Measurements from ENCODE around the gene RGS3.

The RGS3 gene

DNA sequence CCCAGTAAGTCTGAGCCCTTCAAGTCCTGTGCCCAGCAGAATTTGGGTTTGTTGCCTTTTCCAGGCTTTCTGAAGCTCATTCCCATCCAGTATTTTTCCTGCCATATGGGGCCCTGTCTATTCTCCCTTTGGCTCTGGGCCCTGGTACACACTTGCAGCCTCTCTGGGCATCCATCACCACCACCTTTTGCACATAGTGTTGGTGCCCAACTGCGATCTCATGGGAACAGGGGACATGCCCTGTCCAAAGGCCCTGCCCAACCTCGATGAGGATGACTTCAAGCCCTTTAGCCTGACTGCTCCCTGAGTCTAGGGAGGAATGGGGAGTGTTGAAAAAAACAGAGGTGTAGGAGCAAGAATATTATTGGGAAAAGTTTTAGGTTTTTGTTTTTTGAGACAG is 11.5 kb downstream of the RGS3 start (continued):
- TF ChIP-seq, protein P1, sequence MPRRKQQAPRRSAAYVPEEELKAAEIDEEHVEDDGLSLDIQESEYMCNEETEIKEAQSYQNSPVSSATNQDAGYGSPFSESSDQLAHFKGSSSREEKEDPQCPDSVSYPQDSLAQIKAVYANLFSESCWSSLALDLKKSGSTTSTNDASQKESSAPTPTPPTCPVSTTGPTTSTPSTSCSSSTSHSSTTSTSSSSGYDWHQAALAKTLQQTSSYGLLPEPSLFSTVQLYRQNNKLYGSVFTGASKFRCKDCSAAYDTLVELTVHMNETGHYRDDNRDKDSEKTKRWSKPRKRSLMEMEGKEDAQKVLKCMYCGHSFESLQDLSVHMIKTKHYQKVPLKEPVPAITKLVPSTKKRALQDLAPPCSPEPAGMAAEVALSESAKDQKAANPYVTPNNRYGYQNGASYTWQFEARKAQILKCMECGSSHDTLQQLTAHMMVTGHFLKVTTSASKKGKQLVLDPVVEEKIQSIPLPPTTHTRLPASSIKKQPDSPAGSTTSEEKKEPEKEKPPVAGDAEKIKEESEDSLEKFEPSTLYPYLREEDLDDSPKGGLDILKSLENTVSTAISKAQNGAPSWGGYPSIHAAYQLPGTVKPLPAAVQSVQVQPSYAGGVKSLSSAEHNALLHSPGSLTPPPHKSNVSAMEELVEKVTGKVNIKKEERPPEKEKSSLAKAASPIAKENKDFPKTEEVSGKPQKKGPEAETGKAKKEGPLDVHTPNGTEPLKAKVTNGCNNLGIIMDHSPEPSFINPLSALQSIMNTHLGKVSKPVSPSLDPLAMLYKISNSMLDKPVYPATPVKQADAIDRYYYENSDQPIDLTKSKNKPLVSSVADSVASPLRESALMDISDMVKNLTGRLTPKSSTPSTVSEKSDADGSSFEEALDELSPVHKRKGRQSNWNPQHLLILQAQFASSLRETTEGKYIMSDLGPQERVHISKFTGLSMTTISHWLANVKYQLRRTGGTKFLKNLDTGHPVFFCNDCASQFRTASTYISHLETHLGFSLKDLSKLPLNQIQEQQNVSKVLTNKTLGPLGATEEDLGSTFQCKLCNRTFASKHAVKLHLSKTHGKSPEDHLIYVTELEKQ (tag by site-specific recombination; IDR thresholded peaks at IDR 0.05; ENCODE audit: borderline replicate concordance): no peak

DNA sequence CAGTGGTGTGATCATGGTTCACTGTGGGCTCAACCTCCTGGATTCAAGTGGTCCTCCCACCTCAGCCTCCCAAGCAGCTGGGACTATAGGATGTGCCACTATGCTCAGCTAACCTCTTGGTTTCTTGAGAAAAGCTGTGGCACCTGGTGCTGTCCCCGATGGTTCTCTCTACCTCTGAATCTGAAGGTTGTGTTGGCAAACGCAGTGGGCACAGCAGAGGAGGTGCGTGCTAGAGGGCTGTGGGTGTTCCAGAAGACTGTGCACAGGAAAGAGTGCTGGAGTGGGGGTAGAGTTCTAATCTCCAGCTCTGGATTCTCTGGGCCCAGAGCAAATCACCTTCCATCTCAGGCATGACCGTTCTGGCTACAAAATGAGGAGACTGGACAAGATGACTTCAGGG is 12.5 kb downstream of the RGS3 start:
- H3K4me3 ChIP-seq (ENCODE audit: low read depth, low read length): no peak overlapping the region
- no peak overlapping the region for H3K27ac ChIP-seq (ENCODE audit: extremely low read depth, low read depth, low read length)
- ChIA-PET POLR2A (no interaction called here), CTCF (interaction anchor here (1.6 kb wide), 1 partner anchor 182 kb away, joined by 3 read pairs; no protein-coding TSS in a partner anchor)
- TF ChIP-seq ZSCAN23 (tag by site-specific recombination; IDR thresholded peaks at IDR 0.05) (no peak), ZFP3 (tag by site-specific recombination; IDR thresholded peaks at IDR 0.05; ENCODE audit: low read depth) (no peak), ZNF585B (tag by site-specific recombination; IDR thresholded peaks at IDR 0.05) (no peak), ZNF391 (tag by site-specific recombination; IDR thresholded peaks at IDR 0.05; ENCODE audit: borderline replicate concordance, low read depth) (no peak), WT1 (tag by site-specific recombination; IDR thresholded peaks at IDR 0.05) (no peak)
- TF ChIP-seq, protein P2, sequence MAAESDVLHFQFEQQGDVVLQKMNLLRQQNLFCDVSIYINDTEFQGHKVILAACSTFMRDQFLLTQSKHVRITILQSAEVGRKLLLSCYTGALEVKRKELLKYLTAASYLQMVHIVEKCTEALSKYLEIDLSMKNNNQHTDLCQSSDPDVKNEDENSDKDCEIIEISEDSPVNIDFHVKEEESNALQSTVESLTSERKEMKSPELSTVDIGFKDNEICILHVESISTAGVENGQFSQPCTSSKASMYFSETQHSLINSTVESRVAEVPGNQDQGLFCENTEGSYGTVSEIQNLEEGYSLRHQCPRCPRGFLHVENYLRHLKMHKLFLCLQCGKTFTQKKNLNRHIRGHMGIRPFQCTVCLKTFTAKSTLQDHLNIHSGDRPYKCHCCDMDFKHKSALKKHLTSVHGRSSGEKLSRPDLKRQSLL (tag by site-specific recombination; IDR thresholded peaks at IDR 0.05): no peak
- TF ChIP-seq, protein P3, sequence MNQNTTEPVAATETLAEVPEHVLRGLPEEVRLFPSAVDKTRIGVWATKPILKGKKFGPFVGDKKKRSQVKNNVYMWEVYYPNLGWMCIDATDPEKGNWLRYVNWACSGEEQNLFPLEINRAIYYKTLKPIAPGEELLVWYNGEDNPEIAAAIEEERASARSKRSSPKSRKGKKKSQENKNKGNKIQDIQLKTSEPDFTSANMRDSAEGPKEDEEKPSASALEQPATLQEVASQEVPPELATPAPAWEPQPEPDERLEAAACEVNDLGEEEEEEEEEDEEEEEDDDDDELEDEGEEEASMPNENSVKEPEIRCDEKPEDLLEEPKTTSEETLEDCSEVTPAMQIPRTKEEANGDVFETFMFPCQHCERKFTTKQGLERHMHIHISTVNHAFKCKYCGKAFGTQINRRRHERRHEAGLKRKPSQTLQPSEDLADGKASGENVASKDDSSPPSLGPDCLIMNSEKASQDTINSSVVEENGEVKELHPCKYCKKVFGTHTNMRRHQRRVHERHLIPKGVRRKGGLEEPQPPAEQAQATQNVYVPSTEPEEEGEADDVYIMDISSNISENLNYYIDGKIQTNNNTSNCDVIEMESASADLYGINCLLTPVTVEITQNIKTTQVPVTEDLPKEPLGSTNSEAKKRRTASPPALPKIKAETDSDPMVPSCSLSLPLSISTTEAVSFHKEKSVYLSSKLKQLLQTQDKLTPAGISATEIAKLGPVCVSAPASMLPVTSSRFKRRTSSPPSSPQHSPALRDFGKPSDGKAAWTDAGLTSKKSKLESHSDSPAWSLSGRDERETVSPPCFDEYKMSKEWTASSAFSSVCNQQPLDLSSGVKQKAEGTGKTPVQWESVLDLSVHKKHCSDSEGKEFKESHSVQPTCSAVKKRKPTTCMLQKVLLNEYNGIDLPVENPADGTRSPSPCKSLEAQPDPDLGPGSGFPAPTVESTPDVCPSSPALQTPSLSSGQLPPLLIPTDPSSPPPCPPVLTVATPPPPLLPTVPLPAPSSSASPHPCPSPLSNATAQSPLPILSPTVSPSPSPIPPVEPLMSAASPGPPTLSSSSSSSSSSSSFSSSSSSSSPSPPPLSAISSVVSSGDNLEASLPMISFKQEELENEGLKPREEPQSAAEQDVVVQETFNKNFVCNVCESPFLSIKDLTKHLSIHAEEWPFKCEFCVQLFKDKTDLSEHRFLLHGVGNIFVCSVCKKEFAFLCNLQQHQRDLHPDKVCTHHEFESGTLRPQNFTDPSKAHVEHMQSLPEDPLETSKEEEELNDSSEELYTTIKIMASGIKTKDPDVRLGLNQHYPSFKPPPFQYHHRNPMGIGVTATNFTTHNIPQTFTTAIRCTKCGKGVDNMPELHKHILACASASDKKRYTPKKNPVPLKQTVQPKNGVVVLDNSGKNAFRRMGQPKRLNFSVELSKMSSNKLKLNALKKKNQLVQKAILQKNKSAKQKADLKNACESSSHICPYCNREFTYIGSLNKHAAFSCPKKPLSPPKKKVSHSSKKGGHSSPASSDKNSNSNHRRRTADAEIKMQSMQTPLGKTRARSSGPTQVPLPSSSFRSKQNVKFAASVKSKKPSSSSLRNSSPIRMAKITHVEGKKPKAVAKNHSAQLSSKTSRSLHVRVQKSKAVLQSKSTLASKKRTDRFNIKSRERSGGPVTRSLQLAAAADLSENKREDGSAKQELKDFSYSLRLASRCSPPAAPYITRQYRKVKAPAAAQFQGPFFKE (tag by site-specific recombination; IDR thresholded peaks at IDR 0.05; ENCODE audit: borderline replicate concordance): no peak
- H3K36me3 ChIP-seq (ENCODE audit: control insufficient read depth in 2 of 2, insufficient read depth in 1 of 2, low read length in 2 of 2): no peaks in the 10 kb centered on the region
- no peaks in the 10 kb centered on the region for H3K4me1 ChIP-seq (ENCODE audit: control insufficient read depth, insufficient read depth, low read length)
- H3K9me3 ChIP-seq (ENCODE audit: control insufficient read depth, insufficient read depth, low read depth, low read length): no peaks in the 10 kb centered on the region

DNA sequence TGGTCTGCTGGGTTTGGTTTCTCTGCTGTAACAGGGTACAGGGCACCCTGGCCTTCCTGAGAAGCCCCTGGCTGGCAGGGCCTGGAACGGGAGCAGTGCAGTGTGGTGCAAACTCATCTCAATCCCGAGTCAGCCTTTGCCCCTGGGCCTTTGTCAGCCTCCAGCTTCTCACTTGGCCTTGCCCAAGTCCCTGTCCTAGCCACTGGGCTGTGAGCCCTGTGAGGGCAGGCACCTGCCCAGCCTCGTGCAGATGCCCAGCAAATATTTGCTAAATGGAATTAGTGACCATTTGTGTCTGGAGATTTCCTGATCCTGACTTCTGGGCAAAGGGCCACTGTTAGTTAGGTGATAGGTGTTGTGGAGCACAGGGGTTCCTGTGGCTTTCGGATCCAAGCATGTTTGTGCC is 13.0 kb downstream of the RGS3 start:
- ChIA-PET POLR2A (no interaction called here), CTCF (interaction anchor here (1.6 kb wide), 1 partner anchor 182 kb away, joined by 3 read pairs; no protein-coding TSS in a partner anchor)
- no peaks in the 10 kb centered on the region for H3K36me3 ChIP-seq (ENCODE audit: control insufficient read depth in 2 of 2, insufficient read depth in 1 of 2, low read length in 2 of 2)
- no peaks in the 10 kb centered on the region for H3K4me1 ChIP-seq (ENCODE audit: control insufficient read depth, insufficient read depth, low read length)
- H3K4me3 ChIP-seq (ENCODE audit: low read depth, low read length): no peak overlapping the region
- no peak for TF ChIP-seq ZNF157 (tag by site-specific recombination; IDR thresholded peaks at IDR 0.05)
- no peak for TF ChIP-seq ZNF501 (tag by site-specific recombination; IDR thresholded peaks at IDR 0.05)
- TF ChIP-seq, protein P4, sequence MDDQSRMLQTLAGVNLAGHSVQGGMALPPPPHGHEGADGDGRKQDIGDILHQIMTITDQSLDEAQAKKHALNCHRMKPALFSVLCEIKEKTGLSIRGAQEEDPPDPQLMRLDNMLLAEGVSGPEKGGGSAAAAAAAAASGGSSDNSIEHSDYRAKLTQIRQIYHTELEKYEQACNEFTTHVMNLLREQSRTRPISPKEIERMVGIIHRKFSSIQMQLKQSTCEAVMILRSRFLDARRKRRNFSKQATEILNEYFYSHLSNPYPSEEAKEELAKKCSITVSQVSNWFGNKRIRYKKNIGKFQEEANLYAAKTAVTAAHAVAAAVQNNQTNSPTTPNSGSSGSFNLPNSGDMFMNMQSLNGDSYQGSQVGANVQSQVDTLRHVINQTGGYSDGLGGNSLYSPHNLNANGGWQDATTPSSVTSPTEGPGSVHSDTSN (CRISPR knock-in tag; IDR thresholded peaks at IDR 0.05): no peak
- TF ChIP-seq OVOL3 (tag by site-specific recombination; IDR thresholded peaks at IDR 0.05): no peak
- TF ChIP-seq ZIC2 (tag by site-specific recombination; IDR thresholded peaks at IDR 0.05): no peak
- no peak for TF ChIP-seq ZFP3 (tag by site-specific recombination; IDR thresholded peaks at IDR 0.05; ENCODE audit: low read depth)
- TF ChIP-seq ZNF274 (IDR thresholded peaks at IDR 0.05; ENCODE audit: low read length): no peak
- TF ChIP-seq ZNF274 (tag by site-specific recombination; IDR thresholded peaks at IDR 0.05; ENCODE audit: borderline replicate concordance): no peak
- no peak for TF ChIP-seq FEZF1 (tag by site-specific recombination; IDR thresholded peaks at IDR 0.05)
- H3K9me3 ChIP-seq (ENCODE audit: control insufficient read depth, insufficient read depth, low read depth, low read length): no peaks in the 10 kb centered on the region
- H3K27ac ChIP-seq (ENCODE audit: extremely low read depth, low read depth, low read length): no peak overlapping the region

All from HEK293 (cell line).